ENCODE results near the gene KCNV2.
"Not testable (repeated sequence)": the region's sequence is repeated elsewhere in the genome, so short reads cannot be mapped to it uniquely, and the experiment has no call there.

The KCNV2 gene

GRCh38 chr9:2697492-2697891, 19.8 kb upstream of the KCNV2 start:
- no peak overlapping the region for H3K4me3 ChIP-seq (ENCODE audit: low read length)
- DNase-seq (ENCODE audit: low read depth), result no peak
- no peak for TF ChIP-seq CTCF (IDR thresholded peaks at IDR 0.05; ENCODE audit: insufficient read depth, low read depth, low read length, missing control alignments)

- no peak overlapping the region for H3K4me3 ChIP-seq (ENCODE audit: low read length)
- DNase-seq (ENCODE audit: low read depth), result no peak
- TF ChIP-seq CTCF (IDR thresholded peaks at IDR 0.05; ENCODE audit: insufficient read depth, low read depth, low read length, missing control alignments), result no peak
Measured at GRCh38 chr9:2700398-2700797, 16.9 kb upstream of the KCNV2 start.

- no peak for DNase-seq (ENCODE audit: low read depth)
- H3K4me3 ChIP-seq (ENCODE audit: low read length), result no peak overlapping the region
- no peak for TF ChIP-seq CTCF (IDR thresholded peaks at IDR 0.05; ENCODE audit: insufficient read depth, low read depth, low read length, missing control alignments)
Measured at GRCh38 chr9:2700909-2701550, 16.3 kb upstream of the KCNV2 start.

- no peak for TF ChIP-seq CTCF (IDR thresholded peaks at IDR 0.05; ENCODE audit: insufficient read depth, low read depth, low read length, missing control alignments)
- no peak for DNase-seq (ENCODE audit: low read depth)
Measured at GRCh38 chr9:2704504-2704903, 12.8 kb upstream of the KCNV2 start.

GRCh38 chr9:2707256-2707655, 10.1 kb upstream of the KCNV2 start:
- H3K4me3 ChIP-seq (ENCODE audit: low read length); DNase-seq (ENCODE audit: low read depth): not testable (repeated sequence)

More at GRCh38 chr9:2704504-2704903, 12.8 kb upstream of the KCNV2 start:
- H3K4me3 ChIP-seq (ENCODE audit: low read length), result no peak overlapping the region

GRCh38 chr9:2709645-2710101, 7.6 kb upstream of the KCNV2 start:
- TF ChIP-seq CTCF (IDR thresholded peaks at IDR 0.05; ENCODE audit: insufficient read depth, low read depth, low read length, missing control alignments), result no peak
- H3K4me3 ChIP-seq (ENCODE audit: low read length), result no peak overlapping the region
- DNase-seq (ENCODE audit: low read depth), result no peak

GRCh38 chr9:2711716-2712115, 5.6 kb upstream of the KCNV2 start:
- DNase-seq (ENCODE audit: low read depth), result no peak
- no peak for TF ChIP-seq CTCF (IDR thresholded peaks at IDR 0.05; ENCODE audit: insufficient read depth, low read depth, low read length, missing control alignments)
- H3K4me3 ChIP-seq (ENCODE audit: low read length), result no peak overlapping the region

Data from epithelial cell of esophagus (primary cell).